HCT116 (cell line): ENCODE measurements around the gene NSMCE1. TPM values are rescaled to one million over a fixed set of nuclear protein-coding genes. Genes with fewer than 3 reads are reported as not detected.
"Not testable (repeated sequence)": the region's sequence is repeated elsewhere in the genome, so short reads cannot be mapped to it uniquely, and the experiment has no call there.

ENCODE experiments used
- ATAC-seq: fragments of 200-7000 bp; cut with Tn5 transposase; 2 replicates; pipeline ENCODE4 v1.9.1; 2020; ENCODE audit warnings: mild to moderate bottlenecking, moderate library complexity
- BruUV-seq: library from RNA; stranded (reverse); fragments of 400-500 nt; replicated peaks from 2 replicates; lab custom pipeline; 2021; lab: Mats Ljungman, UMichigan
- CTCF ChIA-PET: fragments of 300-600 bp; sonication (Branson Sonifier 250); formaldehyde crosslinking; loops from one replicate; lab custom pipeline; 2021; ENCODE audit warnings: antibody characterized with exemption; lab: Charles Lee
- POLR2A ChIA-PET: fragments of 300-600, 350-600 bp; sonication (Branson Sonifier 250); formaldehyde crosslinking; loops from one replicate; lab custom pipeline; 2021; ENCODE audit warnings: antibody characterized with exemption; lab: Charles Lee
- RAD21 ChIA-PET, 2 experiments: fragments of 300-600 bp; sonication (Branson Sonifier 250); formaldehyde crosslinking; loops; one replicate each; lab custom pipeline; 2023; ENCODE audit warnings: low total read pairs in 2 of 2; ENCODE audit not compliant: uncharacterized antibody in 2 of 2, unreplicated experiment in 2 of 2, low non-redundant PET in 1 of 2; lab: Charles Lee
- DNase-seq: peaks from one replicate; pipeline ENCODE4 v3.0.0-alpha.2; 2010; ENCODE audit warnings: low read depth, low spot score
- H2AFZ ChIP-seq: fragments of 200-600 bp; shearing (Covaris generic), sonication (generic); 2 replicates; pipeline ENCODE4 v1.6.1; 2017; ENCODE audit warnings: low read depth, mixed run types, mixed read lengths, antibody characterized with exemption, low read length; ENCODE audit not compliant: poor library complexity, severe bottlenecking
- H3K27ac ChIP-seq: 2 replicates; pipeline ENCODE4 v1.5.1; 2012; ENCODE audit warnings: low read depth, low read length
- H3K27me3 ChIP-seq: fragments of 200-600 bp; sonication (generic); 2 replicates; pipeline ENCODE4 v1.6.1; 2016; ENCODE audit warnings: mixed run types, low read length, mixed read lengths; ENCODE audit not compliant: insufficient read depth
- H3K36me3 ChIP-seq, 2 experiments: fragments of 200-500 bp in 1 of 2; fragments of 200-600 bp in 1 of 2; sonication (Bioruptor generic) in 1 of 2; sonication (generic) in 1 of 2; 2 replicates each; pipeline versions ENCODE4 v1.5.1 to v1.6.1; 2014 to 2016; ENCODE audit warnings: low read length in 2 of 2, inconsistent platforms in 1 of 2, mixed read lengths in 1 of 2, mixed run types in 1 of 2; ENCODE audit not compliant: insufficient read depth in 2 of 2, control insufficient read depth in 1 of 2
- H3K4me1 ChIP-seq, 2 experiments: fragments of 200-600 bp in 1 of 2; sonication (generic) in 1 of 2; 2 replicates each; pipeline versions ENCODE4 v1.5.1 to v1.6.1; 2012 to 2017; ENCODE audit warnings: low read length in 2 of 2, inconsistent platforms in 1 of 2, mild to moderate bottlenecking in 1 of 2, mixed read lengths in 1 of 2, mixed run types in 1 of 2, moderate library complexity in 1 of 2; ENCODE audit not compliant: insufficient read depth in 2 of 2, control insufficient read depth in 1 of 2
- H3K4me2 ChIP-seq: fragments of 200-600 bp; sonication (generic); 2 replicates; pipeline ENCODE4 v1.6.1; 2017; ENCODE audit warnings: mixed run types, low read length, mixed read lengths
- H3K4me3 ChIP-seq, 2 experiments: fragments of 200-600 bp in 1 of 2; sonication (generic) in 1 of 2; replicated peaks in 1 of 2; 2 replicates each; pipeline ENCODE4 v1.5.1; 2011 to 2016; ENCODE audit warnings: low read length in 2 of 2, control low read depth in 1 of 2, low read depth in 1 of 2, mild to moderate bottlenecking in 1 of 2, mixed read lengths in 1 of 2, mixed run types in 1 of 2
- H3K79me2 ChIP-seq: fragments of 200-600 bp; sonication (generic); 2 replicates; pipeline ENCODE4 v1.6.1; 2017; ENCODE audit warnings: mild to moderate bottlenecking, mixed run types, low read length, moderate library complexity, mixed read lengths; ENCODE audit not compliant: insufficient read depth
- H3K9ac ChIP-seq: fragments of 200-600 bp; sonication (generic); 2 replicates; pipeline ENCODE4 v1.6.1; 2016; ENCODE audit warnings: low read length, mixed read lengths
- H3K9me2 ChIP-seq: fragments of 200-600 bp; sonication (generic), shearing (Covaris generic); 2 replicates; pipeline ENCODE4 v1.6.1; 2017; ENCODE audit warnings: mixed run types, mild to moderate bottlenecking, moderate library complexity; ENCODE audit not compliant: insufficient read depth
- H3K9me3 ChIP-seq, 2 experiments: fragments of 200-500 bp in 1 of 2; fragments of 200-600 bp in 1 of 2; sonication (Bioruptor generic) in 1 of 2; sonication (generic) in 1 of 2; 2 replicates each; pipeline ENCODE4 v1.6.1; 2014 to 2017; ENCODE audit warnings: low read length in 2 of 2, mixed read lengths in 2 of 2, inconsistent platforms in 1 of 2, low read depth in 1 of 2, mild to moderate bottlenecking in 1 of 2, mixed run types in 1 of 2, moderate library complexity in 1 of 2; ENCODE audit not compliant: control insufficient read depth in 1 of 2, insufficient read depth in 1 of 2
- H4K20me1 ChIP-seq: fragments of 200-600 bp; sonication (generic), shearing (Covaris generic); 2 replicates; pipeline ENCODE4 v1.6.1; 2017; ENCODE audit warnings: mixed run types, mild to moderate bottlenecking, moderate library complexity; ENCODE audit not compliant: insufficient read depth
- ELF1 ChIP-seq: IDR thresholded peaks from 2 replicates; pipeline ENCODE4 v1.6.1; 2012; ENCODE audit warnings: low read depth, borderline replicate concordance
- EZH2 ChIP-seq: fragments of 200-600 bp; sonication (generic); IDR thresholded peaks from 2 replicates; pipeline ENCODE4 v1.6.1; 2017; ENCODE audit warnings: antibody characterized with exemption, mixed run types
- JUND ChIP-seq: IDR thresholded peaks from 2 replicates; pipeline ENCODE4 v1.6.1; 2012
- MAX ChIP-seq: IDR thresholded peaks from 2 replicates; pipeline ENCODE4 v1.6.1; 2012
- POLR2AphosphoS5 ChIP-seq: IDR thresholded peaks from 2 replicates; pipeline ENCODE4 v1.6.1; 2011; ENCODE audit warnings: mild to moderate bottlenecking, low read depth, low read length, moderate library complexity
- ZBTB33 ChIP-seq: IDR thresholded peaks from 2 replicates; pipeline ENCODE4 v1.6.1; 2011; ENCODE audit warnings: mild to moderate bottlenecking, low read length, moderate library complexity; ENCODE audit not compliant: insufficient replicate concordance; ENCODE audit errors: extremely low read depth
- intact Hi-C: fragments of 100-400 bp; cut with micrococcal nuclease; formaldehyde crosslinking; loops from 2 replicates; pipeline ENCODE4 v1.10.0; 2022
- total RNA-seq: library from RNA; stranded (reverse); gene quantifications from one replicate; pipeline ENCODE4 v1.2.1, GENCODE V29; 2021; ENCODE audit not compliant: unreplicated experiment

Gene NSMCE1
- total RNA-seq, 1 experiment from 2014 or later = 85.6 TPM

GRCh38 chr16:27251541-27252205 is 16.9 kb downstream of the NSMCE1 start:
- DNase-seq (no peak), ATAC-seq (no peak)
- intact Hi-C loops = no loop called here
- H3K9ac ChIP-seq = no peak overlapping the region
- H2AFZ ChIP-seq = no peak overlapping the region
- no peak for TF ChIP-seq ZBTB33
- no peak for TF ChIP-seq MAX
- no peak for TF ChIP-seq ELF1
- no peak for TF ChIP-seq JUND
- no peak for TF ChIP-seq EZH2
- TF ChIP-seq POLR2AphosphoS5 = no peak
- H3K4me3 ChIP-seq = no peak overlapping the region
- H3K27me3 ChIP-seq = no peaks in the 10 kb centered on the region
- H3K9me3 ChIP-seq = no peaks in the 10 kb centered on the region
- H3K4me1 ChIP-seq = peaks cover 23 to 44% of the 10 kb centered on the region in 2 experiments
- H3K79me2 ChIP-seq = no peaks in the 10 kb centered on the region; the same call in 1 of the 2 replicates
- no TSS peak for BruUV-seq
- H3K9me2 ChIP-seq = no peaks in the 10 kb centered on the region
- peaks cover 0 to 4% of the 10 kb centered on the region in 2 experiments; a peak in 1 of 4 replicates for H3K36me3 ChIP-seq
- H3K27ac ChIP-seq = no peak overlapping the region
- ChIA-PET RAD21 (no interaction called here), CTCF (no interaction called here), POLR2A (no interaction called here)
- no peak overlapping the region for H3K4me2 ChIP-seq
- no peaks in the 10 kb centered on the region for H4K20me1 ChIP-seq

- H3K9ac ChIP-seq, H4K20me1 ChIP-seq, BruUV-seq, ATAC-seq, H3K9me3 ChIP-seq, H3K9me2 ChIP-seq, H3K4me2 ChIP-seq, POLR2A ChIA-PET, H3K4me3 ChIP-seq, RAD21 ChIA-PET, H3K79me2 ChIP-seq, DNase-seq, H3K27me3 ChIP-seq, H3K36me3 ChIP-seq, CTCF ChIA-PET, H2AFZ ChIP-seq, H3K27ac ChIP-seq, intact Hi-C loops: not testable (repeated sequence)
- H3K4me1 ChIP-seq = peaks cover 16 to 27% of the 10 kb centered on the region in 2 experiments
Measured at GRCh38 chr16:27248886-27249285, 19.7 kb downstream of the NSMCE1 start.
